Measurements from ENCODE around the gene CDC42BPB.

Gene CDC42BPB

DNA sequence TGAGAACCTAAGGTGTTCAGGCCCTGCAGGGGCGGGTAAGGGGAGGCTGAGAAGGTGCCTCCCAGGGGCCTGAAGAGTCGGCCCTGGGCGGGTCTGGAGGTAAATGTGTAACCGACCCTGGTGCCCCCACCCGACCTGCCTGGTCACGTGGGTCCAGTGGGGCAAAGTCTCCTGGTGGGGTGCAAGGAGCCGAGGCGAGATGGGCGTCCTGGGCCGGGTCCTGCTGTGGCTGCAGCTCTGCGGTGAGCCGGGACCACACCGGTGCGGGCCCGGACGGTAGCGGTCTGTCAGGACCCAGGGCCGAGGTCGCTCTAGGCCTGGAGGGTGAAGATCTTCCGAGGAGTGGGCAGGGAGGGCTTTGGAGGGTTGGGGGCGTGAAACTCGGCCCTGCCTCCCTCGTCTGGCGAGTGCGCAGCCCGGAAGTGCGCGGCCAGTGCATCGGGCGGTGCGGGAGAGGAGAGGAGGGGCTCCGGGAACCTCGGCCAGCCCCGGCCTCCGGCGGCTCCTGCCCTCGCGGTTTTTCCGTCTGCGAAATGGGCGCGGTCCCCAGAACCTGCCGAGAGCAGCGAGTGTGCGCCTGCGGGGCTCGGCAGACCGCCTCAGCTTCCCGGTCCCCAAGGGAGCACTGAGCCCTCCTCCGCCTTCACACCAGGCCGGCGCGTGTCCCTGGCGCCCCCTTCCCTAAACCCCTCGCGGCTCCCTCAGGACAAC lies 134.7 kb downstream of the CDC42BPB start, which contains the start of gene AMN:
AMN (plus strand) TSS at position 174 of the 711 bp plus-strand sequence; CDS start at position 200, 26 bp downstream.
- FAIRE-seq (peak; percentile 5), DNase-seq (ENCODE audit: insufficient read length, low spot score) (no peak)

GRCh38 chr14:102920998-102921304 lies 136.4 kb downstream of the CDC42BPB start:
- FAIRE-seq, result no peak

More for the DNA sequence above, 134.7 kb downstream of the CDC42BPB start, which contains the start of gene AMN:
- TF ChIP-seq POLR2A (IDR thresholded peaks at IDR 0.05; ENCODE audit: low read depth, low read length) (peak; percentile 39; the same call in 1 of the 2 replicates), POU2F2 (IDR thresholded peaks at IDR 0.05; ENCODE audit: low read depth, low read length) (no peak)

DNA sequence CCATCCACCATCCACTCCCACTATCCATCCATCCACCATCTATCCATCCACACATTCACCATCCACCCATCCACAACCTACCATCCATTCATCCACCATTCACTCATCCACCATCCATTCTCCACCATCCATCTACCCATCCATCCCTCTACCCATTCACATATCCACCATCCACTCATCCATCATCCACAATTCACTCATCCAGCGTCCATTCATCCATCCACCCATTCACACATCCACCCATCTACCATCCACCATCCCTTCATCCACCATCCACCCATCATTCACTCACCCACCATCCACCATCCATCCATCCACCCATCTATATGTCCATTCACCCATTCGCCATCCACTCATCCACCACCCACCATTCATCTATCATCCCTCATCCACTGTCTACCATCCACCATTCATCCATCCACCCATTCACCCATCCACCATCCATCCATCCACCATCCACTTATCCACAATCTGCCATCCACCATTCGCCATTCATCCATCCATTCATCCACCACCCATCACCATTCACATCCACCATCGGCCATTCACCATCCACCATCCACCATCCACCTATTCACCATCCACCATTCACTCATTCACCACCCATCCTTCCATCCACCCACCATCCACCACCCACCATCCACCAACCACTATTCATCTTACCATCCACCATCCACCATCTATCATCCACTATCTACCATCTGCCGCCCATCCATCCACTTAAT lies 136.9 kb downstream of the CDC42BPB start:
- TF ChIP-seq SPI1 (IDR thresholded peaks at IDR 0.05; ENCODE audit: low read depth, low read length) (no peak), POLR2A (IDR thresholded peaks at IDR 0.05; ENCODE audit: low read depth, low read length) (no peak)
- DNase-seq (ENCODE audit: insufficient read length, low spot score), result no peak
- no peak for FAIRE-seq

More at GRCh38 chr14:102920998-102921304, 136.4 kb downstream of the CDC42BPB start:
- DNase-seq (ENCODE audit: insufficient read length, low spot score), result no peak
- TF ChIP-seq TAF1 (IDR thresholded peaks at IDR 0.05; ENCODE audit: low read depth, low read length) (no peak), POU2F2 (IDR thresholded peaks at IDR 0.05; ENCODE audit: low read depth, low read length) (no peak), POLR2AphosphoS5 (IDR thresholded peaks at IDR 0.05; ENCODE audit: low read depth, low read length) (no peak), SPI1 (IDR thresholded peaks at IDR 0.05; ENCODE audit: low read depth, low read length) (no peak), POLR2A (IDR thresholded peaks at IDR 0.05; ENCODE audit: low read depth, low read length) (no peak), PAX5 (IDR thresholded peaks at IDR 0.05; ENCODE audit: insufficient read depth, low read length, severe bottlenecking) (no peak)

GRCh38 chr14:102918438-102918837 lies 138.9 kb downstream of the CDC42BPB start:
- no peak for TF ChIP-seq SPI1 (IDR thresholded peaks at IDR 0.05; ENCODE audit: low read depth, low read length)
- peak; percentile 23; the same call in 1 of the 2 replicates for TF ChIP-seq POLR2AphosphoS5 (IDR thresholded peaks at IDR 0.05; ENCODE audit: low read depth, low read length)
- FAIRE-seq (no peak), DNase-seq (ENCODE audit: insufficient read length, low spot score) (no peak)

DNA sequence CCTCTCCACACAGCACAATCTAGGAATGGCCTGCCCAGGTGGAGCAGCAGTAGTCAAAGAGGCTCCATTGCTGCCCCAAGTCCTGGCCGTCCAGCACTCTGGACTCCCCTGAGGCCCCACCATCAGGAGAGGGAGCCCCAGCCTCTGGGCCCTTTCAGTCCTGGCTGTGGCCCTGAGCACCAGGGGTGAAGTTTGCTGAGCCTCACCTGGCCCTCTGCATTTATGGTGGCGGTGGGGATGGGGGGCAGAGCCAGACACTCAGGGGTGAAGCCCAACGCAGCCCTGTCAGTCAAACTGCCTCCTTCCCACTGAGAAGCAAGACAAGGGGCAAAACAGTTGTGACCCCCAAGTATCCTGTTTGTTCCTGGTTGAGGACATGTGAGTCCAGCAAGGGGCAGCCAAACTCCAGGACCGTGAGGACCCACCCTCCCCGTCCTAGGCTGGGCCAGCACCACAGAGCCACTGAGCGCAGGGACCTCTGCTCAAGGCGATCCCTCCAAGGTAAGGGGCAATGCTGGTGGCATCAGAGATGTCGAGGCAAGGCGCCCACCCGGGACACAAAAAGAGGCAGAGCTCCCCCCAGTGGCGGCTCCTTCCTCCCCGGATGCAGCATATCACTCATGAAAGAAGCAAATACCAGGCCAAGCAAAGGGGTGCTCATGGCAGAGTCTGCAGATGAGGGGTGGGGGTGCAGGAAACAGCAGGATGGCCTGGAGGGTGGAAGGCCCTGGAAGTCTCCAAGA lies 139.7 kb downstream of the CDC42BPB start:
- FAIRE-seq (peak; percentile 93), DNase-seq (ENCODE audit: insufficient read length, low spot score) (peak; percentile 82)
- TF ChIP-seq TAF1 (IDR thresholded peaks at IDR 0.05; ENCODE audit: low read depth, low read length) (no peak), POU2F2 (IDR thresholded peaks at IDR 0.05; ENCODE audit: low read depth, low read length) (0 out of 2 replicates have a peak, but pooled peaks have one; percentile 4)

- DNase-seq (ENCODE audit: insufficient read length, low spot score) (no peak), FAIRE-seq (peak; percentile 67)
- TF ChIP-seq PAX5 (IDR thresholded peaks at IDR 0.05; ENCODE audit: insufficient read depth, low read length, severe bottlenecking), result no peak
- TF ChIP-seq SPI1 (IDR thresholded peaks at IDR 0.05; ENCODE audit: low read depth, low read length), result no peak
- no peak for TF ChIP-seq POLR2AphosphoS5 (IDR thresholded peaks at IDR 0.05; ENCODE audit: low read depth, low read length)
- TF ChIP-seq POLR2A (IDR thresholded peaks at IDR 0.05; ENCODE audit: low read depth, low read length), result no peak
- TF ChIP-seq POU2F2 (IDR thresholded peaks at IDR 0.05; ENCODE audit: low read depth, low read length), result no peak
- TF ChIP-seq TAF1 (IDR thresholded peaks at IDR 0.05; ENCODE audit: low read depth, low read length), result no peak
These were observed 140.3 kb downstream of the CDC42BPB start for GRCh38 chr14:102917056-102917385.

DNA sequence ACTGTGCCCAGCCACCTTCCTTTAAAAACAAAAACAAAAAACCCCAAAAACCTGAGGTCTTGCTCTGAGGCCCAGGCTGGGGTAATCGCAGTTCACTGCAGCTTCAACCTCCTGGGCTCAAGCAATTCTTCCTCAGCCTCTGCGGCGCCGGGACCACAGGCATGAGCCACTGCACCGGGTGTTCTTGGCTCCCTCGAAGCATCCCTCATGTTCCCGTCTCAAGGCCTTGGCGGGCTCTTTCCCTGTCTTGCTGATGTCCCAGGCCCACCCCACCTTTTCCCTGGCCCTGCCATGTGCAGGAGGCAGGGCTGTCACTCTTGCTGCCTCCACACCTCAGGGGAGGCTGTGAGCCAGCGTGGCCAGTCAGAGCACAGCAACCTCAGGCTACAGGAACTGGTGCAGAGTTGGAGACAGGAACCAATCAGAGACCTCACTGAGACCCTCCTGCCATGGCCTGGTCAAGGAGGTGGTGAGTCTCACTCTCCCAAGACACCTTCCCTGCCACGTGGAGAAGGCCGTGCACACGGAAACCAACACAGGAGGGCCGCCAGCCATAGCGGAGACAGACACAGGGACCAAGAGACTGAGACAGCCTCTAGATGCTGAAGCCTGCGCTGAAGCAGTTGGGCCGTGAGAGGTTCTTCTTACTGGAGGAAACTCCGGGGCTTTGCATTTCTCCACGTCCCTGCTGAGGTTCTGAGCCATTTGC lies 140.8 kb downstream of the CDC42BPB start:
- FAIRE-seq (no peak), DNase-seq (ENCODE audit: insufficient read length, low spot score) (no peak)
- TF ChIP-seq POLR2AphosphoS5 (IDR thresholded peaks at IDR 0.05; ENCODE audit: low read depth, low read length) (no peak; the same call in 1 of the 2 replicates), TAF1 (IDR thresholded peaks at IDR 0.05; ENCODE audit: low read depth, low read length) (no peak), SPI1 (IDR thresholded peaks at IDR 0.05; ENCODE audit: low read depth, low read length) (no peak), POU2F2 (IDR thresholded peaks at IDR 0.05; ENCODE audit: low read depth, low read length) (no peak), POLR2A (IDR thresholded peaks at IDR 0.05; ENCODE audit: low read depth, low read length) (no peak), PAX5 (IDR thresholded peaks at IDR 0.05; ENCODE audit: insufficient read depth, low read length, severe bottlenecking) (no peak)

GRCh38 chr14:102915292-102916110 lies 141.8 kb downstream of the CDC42BPB start:
- no peak for FAIRE-seq
- TF ChIP-seq POLR2AphosphoS5 (IDR thresholded peaks at IDR 0.05; ENCODE audit: low read depth, low read length), result no peak
- TF ChIP-seq POLR2A (IDR thresholded peaks at IDR 0.05; ENCODE audit: low read depth, low read length), result peak; percentile 13; the same call in 1 of the 2 replicates
- DNase-seq (ENCODE audit: insufficient read length, low spot score), result no peak
